ENCODE data around the gene PRR18.
A peak's percentile ranks its signal among the peaks of the same experiment; 100 is the strongest.

Gene PRR18

DNA sequence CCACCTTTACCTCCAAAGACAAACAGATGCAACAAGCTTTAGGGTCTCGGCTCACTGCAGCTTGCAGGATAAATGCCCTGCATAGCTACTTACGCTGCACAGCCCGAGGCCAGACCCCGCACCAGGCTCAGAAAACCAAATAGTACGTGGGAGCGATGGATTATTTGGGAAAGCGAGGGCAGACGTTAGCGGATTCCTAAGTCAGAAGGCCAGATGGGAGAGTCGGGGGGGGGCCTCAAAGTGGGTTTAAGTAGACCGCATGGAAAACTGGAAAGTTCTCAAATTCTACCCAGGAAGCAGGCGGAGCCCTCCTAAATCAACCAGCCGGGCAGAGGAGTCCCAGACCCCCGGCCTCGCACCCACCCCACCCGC lies 33.8 kb upstream of the PRR18 start:
- DNase-seq (ENCODE audit: low read depth) = no peak
- TF ChIP-seq, protein P1, sequence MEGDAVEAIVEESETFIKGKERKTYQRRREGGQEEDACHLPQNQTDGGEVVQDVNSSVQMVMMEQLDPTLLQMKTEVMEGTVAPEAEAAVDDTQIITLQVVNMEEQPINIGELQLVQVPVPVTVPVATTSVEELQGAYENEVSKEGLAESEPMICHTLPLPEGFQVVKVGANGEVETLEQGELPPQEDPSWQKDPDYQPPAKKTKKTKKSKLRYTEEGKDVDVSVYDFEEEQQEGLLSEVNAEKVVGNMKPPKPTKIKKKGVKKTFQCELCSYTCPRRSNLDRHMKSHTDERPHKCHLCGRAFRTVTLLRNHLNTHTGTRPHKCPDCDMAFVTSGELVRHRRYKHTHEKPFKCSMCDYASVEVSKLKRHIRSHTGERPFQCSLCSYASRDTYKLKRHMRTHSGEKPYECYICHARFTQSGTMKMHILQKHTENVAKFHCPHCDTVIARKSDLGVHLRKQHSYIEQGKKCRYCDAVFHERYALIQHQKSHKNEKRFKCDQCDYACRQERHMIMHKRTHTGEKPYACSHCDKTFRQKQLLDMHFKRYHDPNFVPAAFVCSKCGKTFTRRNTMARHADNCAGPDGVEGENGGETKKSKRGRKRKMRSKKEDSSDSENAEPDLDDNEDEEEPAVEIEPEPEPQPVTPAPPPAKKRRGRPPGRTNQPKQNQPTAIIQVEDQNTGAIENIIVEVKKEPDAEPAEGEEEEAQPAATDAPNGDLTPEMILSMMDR (conservative IDR thresholded peaks at IDR 0.05; ENCODE audit: low read depth, low read length) = no peak
- peak overlapping the region; percentile 96 for H3K4me3 ChIP-seq (ENCODE audit: low read length)

DNA sequence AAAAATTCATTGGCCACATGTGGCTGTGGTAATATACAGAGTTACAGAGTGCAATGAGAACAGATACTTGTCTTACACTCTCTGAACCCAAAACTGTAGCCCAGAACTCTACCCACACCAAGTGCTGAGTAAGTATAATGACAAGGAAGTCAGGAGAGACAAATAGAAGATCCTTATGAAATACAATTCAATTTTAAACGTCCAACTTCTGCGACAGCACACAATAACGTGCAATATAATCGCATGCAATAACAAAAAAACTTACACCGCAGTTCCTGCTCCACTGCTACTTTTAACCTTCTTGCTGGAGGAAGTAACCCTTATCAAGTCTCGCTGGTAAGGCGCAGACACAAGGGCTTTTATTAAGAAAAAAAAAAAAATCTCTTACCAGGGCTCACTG lies 33.3 kb upstream of the PRR18 start:
- peak overlapping the region; percentile 96 for H3K4me3 ChIP-seq (ENCODE audit: low read length)
- no peak for DNase-seq (ENCODE audit: low read depth)
- TF ChIP-seq, protein P1 (conservative IDR thresholded peaks at IDR 0.05; ENCODE audit: low read depth, low read length) = no peak

DNA sequence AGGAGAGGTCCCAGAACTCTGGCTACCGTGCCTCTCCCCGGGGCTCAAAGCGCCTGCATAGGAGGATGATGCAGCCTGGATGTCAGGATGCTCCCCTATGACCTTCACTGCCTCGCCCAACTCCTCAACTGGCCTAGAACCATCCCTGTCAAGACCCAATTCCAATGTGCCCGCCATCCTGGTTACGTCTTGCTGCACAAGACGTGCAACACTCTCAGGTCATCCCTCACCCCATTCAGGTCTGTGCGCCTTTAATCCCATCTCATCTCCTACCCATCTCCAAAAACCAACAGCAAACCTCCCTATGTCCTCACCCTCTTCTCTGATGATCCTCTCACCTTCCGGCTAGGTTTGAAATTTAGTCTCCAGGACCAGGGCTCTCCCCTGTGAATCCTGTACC lies 30.7 kb upstream of the PRR18 start:
- no peak for DNase-seq (ENCODE audit: low read depth)
- TF ChIP-seq, protein P1 (conservative IDR thresholded peaks at IDR 0.05; ENCODE audit: low read depth, low read length) = no peak
- H3K4me3 ChIP-seq (ENCODE audit: low read length) = no peak overlapping the region

DNA sequence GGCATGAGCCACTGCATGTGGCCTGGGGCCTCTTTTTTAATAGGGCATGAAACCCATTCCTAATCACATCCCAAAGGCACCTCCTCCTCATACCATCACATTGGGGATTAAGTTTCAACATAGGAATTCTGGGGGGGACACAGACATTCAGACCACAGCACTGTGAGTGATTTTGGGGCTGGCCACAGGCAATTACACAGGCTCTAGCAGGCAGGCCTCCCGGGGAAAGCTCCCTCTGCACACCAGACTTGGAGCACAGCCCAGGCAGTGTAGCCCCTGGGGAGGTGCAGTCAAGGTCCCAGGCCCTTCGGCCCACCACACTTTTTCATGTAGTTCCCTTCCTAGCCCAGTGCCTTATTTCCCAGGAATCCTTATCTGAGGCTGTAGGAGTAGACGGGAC lies 28.7 kb upstream of the PRR18 start:
- H3K4me3 ChIP-seq (ENCODE audit: low read length) = no peak overlapping the region
- TF ChIP-seq, protein P1 (conservative IDR thresholded peaks at IDR 0.05; ENCODE audit: low read depth, low read length) = no peak
- DNase-seq (ENCODE audit: low read depth) = no peak

DNA sequence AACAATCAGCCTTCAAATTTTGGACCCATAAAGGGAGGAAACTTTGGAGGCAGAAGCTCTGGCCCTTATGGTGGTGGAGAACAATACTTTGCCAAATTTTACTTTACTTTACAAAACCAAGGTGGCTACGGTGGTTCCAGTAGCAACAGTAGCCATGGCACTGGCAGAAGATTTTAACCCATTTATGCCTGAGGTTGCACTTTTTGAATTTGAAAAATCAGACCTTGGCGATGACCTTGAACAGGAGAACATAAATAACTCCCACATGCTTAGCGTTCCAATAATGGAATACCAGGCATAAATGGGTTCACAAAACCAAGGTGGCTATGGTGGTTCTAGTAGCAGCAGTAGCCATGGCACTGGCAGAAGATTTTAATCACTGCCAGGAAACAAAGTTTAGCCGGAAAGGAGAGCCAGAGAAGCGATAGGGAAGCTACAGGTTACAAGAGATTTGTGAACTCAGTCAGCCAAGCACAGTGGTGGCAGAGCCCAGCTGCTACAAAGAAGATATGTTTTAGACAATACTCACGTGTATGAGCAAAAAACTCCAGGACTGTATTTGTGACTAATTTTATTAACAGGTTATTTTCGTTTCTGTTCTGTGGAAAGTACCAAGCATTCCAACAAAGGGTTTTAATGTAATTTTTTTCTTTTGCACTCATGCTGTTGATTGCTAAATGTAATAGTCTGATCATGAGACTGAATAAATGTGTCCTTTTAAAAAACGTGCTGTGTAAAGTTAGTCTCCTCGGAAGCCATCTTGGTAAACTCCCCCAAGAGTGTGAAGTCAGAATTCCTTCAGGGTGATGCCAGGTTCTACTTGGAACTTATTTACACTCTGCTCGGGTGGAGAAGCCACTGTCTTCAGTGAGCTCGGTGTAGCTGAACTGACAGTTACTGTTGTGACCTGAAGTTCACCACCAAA lies 27.4 kb upstream of the PRR18 start:
- no peak overlapping the region for H3K4me3 ChIP-seq (ENCODE audit: low read length)
- TF ChIP-seq, protein P1 (conservative IDR thresholded peaks at IDR 0.05; ENCODE audit: low read depth, low read length) = no peak
- DNase-seq (ENCODE audit: low read depth) = no peak

DNA sequence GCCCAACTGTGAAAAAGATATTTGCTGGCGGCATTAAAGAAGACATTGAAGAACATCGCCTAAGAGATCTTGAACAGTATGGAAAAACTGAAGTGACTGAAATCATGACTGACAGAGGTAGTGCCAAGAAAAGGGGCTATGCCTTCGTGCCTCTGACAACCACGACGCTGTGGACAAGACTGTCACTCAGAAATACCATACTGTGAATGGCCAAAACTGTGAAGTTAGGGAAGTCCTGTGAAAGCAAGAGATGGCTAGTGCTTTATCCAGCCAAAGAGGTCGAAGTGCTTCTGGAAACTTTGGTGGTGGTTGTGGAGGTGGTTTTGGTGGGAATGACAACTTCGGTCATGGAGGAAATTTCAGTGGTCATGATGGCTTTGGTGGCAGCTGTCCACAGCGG lies 26.7 kb upstream of the PRR18 start:
- no peak overlapping the region for H3K4me3 ChIP-seq (ENCODE audit: low read length)
- TF ChIP-seq, protein P1 (conservative IDR thresholded peaks at IDR 0.05; ENCODE audit: low read depth, low read length) = no peak
- no peak for DNase-seq (ENCODE audit: low read depth)

Measured in retinal pigment epithelial cell (primary cell).